ENCODE results near the gene PIGC.

Gene PIGC

GRCh38 chr1:172402878-172403569, 40.8 kb downstream of the PIGC start:
- H3K36me3 ChIP-seq = no peaks in the 10 kb centered on the region
- no peaks in the 10 kb centered on the region for H3K27me3 ChIP-seq
- no peaks in the 10 kb centered on the region for H3K4me1 ChIP-seq
- no peak for DNase-seq
- H3K4me3 ChIP-seq (ENCODE audit: low read depth, low read length) = no peak overlapping the region
- no peak for TF ChIP-seq CTCF (IDR thresholded peaks at IDR 0.05; ENCODE audit: low read depth, low read length)
- H3K9me3 ChIP-seq = no peaks in the 10 kb centered on the region

GRCh38 chr1:172401892-172402291, 42.0 kb downstream of the PIGC start:
- Histone ChIP-seq H3K27me3 (no peaks in the 10 kb centered on the region), H3K36me3 (no peaks in the 10 kb centered on the region), H3K4me3 (ENCODE audit: low read depth, low read length) (no peak overlapping the region), H3K9me3 (no peaks in the 10 kb centered on the region), H3K4me1 (no peaks in the 10 kb centered on the region)
- no peak for DNase-seq
- peak; percentile 59 for TF ChIP-seq CTCF (IDR thresholded peaks at IDR 0.05; ENCODE audit: low read depth, low read length)

GRCh38 chr1:172401477-172401876, 42.4 kb downstream of the PIGC start:
- no peaks in the 10 kb centered on the region for H3K36me3 ChIP-seq
- H3K4me1 ChIP-seq = no peaks in the 10 kb centered on the region
- no peaks in the 10 kb centered on the region for H3K9me3 ChIP-seq
- no peak overlapping the region for H3K4me3 ChIP-seq (ENCODE audit: low read depth, low read length)
- H3K27me3 ChIP-seq = no peaks in the 10 kb centered on the region
- no peak for DNase-seq
- no peak for TF ChIP-seq CTCF (IDR thresholded peaks at IDR 0.05; ENCODE audit: low read depth, low read length)

GRCh38 chr1:172400722-172401105, 43.2 kb downstream of the PIGC start:
- H3K4me3 ChIP-seq (ENCODE audit: low read depth, low read length) = no peak overlapping the region
- no peaks in the 10 kb centered on the region for H3K9me3 ChIP-seq
- no peaks in the 10 kb centered on the region for H3K36me3 ChIP-seq
- no peak for TF ChIP-seq CTCF (IDR thresholded peaks at IDR 0.05; ENCODE audit: low read depth, low read length)
- no peaks in the 10 kb centered on the region for H3K4me1 ChIP-seq
- H3K27me3 ChIP-seq = no peaks in the 10 kb centered on the region
- DNase-seq = no peak

- Histone ChIP-seq H3K27me3 (no peaks in the 10 kb centered on the region), H3K36me3 (no peaks in the 10 kb centered on the region), H3K4me3 (ENCODE audit: low read depth, low read length) (peak overlapping the region; percentile 45; the same call in 1 of the 2 replicates), H3K9me3 (no peaks in the 10 kb centered on the region), H3K4me1 (no peaks in the 10 kb centered on the region)
- TF ChIP-seq CTCF (IDR thresholded peaks at IDR 0.05; ENCODE audit: low read depth, low read length) = no peak
- no peak for DNase-seq
Observed at GRCh38 chr1:172399756-172400721, 43.8 kb downstream of the PIGC start.
